Heart left ventricle (tissue), 16 donors: Measurements from ENCODE around the gene UMODL1. TPM values are rescaled to one million over a fixed set of nuclear protein-coding genes. Genes with fewer than 3 reads are reported as not detected.

Experiments
- ATAC-seq, 4 donors: fragments of 200-7000 bp; cut with Tn5 transposase; one replicate each; pipeline ENCODE4 v1.9.1; 2020 to 2022; ENCODE audit warnings: moderate library complexity in 4 of 4, mild to moderate bottlenecking in 3 of 4, moderate number of reproducible peaks in 1 of 4
- DNase-seq, 5 donors: peaks; one replicate each; pipeline ENCODE4 v3.0.0-alpha.2; 2020
- H3K27ac ChIP-seq, 12 donors: fragments of 200-600 bp; sonication (generic) in 4 of 12; one replicate each; pipeline versions ENCODE4 v1.5.0 to v1.8.0; 2016 to 2022; ENCODE audit warnings: mild to moderate bottlenecking in 2 of 12
- H3K27me3 ChIP-seq, 9 donors: fragments of 200-600 bp; sonication (generic) in 2 of 9; one replicate each; pipeline versions ENCODE4 v1.5.1 to v1.8.0; 2016 to 2022; ENCODE audit warnings: mild to moderate bottlenecking in 3 of 9
- H3K36me3 ChIP-seq, 9 donors: fragments of 200-600 bp; sonication (generic) in 2 of 9; one replicate each; pipeline versions ENCODE4 v1.5.0 to v1.8.0; 2018 to 2022; ENCODE audit warnings: mild to moderate bottlenecking in 2 of 9
- H3K4me1 ChIP-seq, 12 donors: fragments of 200-600 bp; sonication (generic) in 4 of 12; one replicate each; pipeline versions ENCODE4 v1.5.0 to v1.8.0; 2016 to 2022; ENCODE audit warnings: mild to moderate bottlenecking in 3 of 12
- H3K4me3 ChIP-seq, 12 donors: fragments of 200-600 bp; sonication (generic) in 4 of 12; one replicate each; pipeline versions ENCODE4 v1.5.0 to v1.8.0; 2017 to 2022; ENCODE audit warnings: mild to moderate bottlenecking in 9 of 12, moderate library complexity in 4 of 12
- H3K9me3 ChIP-seq, 12 donors: fragments of 200-600 bp; sonication (generic) in 4 of 12; one replicate each; pipeline versions ENCODE4 v1.5.0 to v1.8.0; 2016 to 2022; ENCODE audit warnings: mild to moderate bottlenecking in 1 of 12
- POLR2A ChIP-seq, 2 donors: fragments of 450-650 bp; IDR thresholded peaks; one replicate each; pipeline ENCODE4 v1.6.1; 2017; ENCODE audit warnings: antibody characterized with exemption in 2 of 2, mild to moderate bottlenecking in 2 of 2, moderate library complexity in 2 of 2
- WGBS, 4 donors: extraction: QIAGEN DNeasy Blood & Tissue Kit in 2 of 4; methylation state at CpG; one replicate each; pipeline versions ENCODE4 v1.1.5 to v1.1.7; 2013 to 2018; 5-methylcytosine and 5-hydroxymethylcytosine counted together
- intact Hi-C, 10 donors: fragments of 100-400 bp; cut with DNase I; formaldehyde crosslinking; loops; one replicate each; pipeline versions ENCODE4 v1.11.1 to v1.14.2; 2022
- polyA plus RNA-seq, 2 donors: library from polyadenylated mRNA; stranded (reverse); fragments of 200-250 nt; gene quantifications; one replicate each; pipeline ENCODE4 v1.2.3, GENCODE V29; 2013
- total RNA-seq, 9 donors: library from RNA; depleted of rRNA in 2 of 9; stranded (reverse); fragments of >200 nt in 2 of 9; fragmentation: NEBNext Ultra II Directional in 3 of 9; extraction: Animal tissue kit (Norgen Biotek cat#: 25700) in 3 of 9; gene quantifications; one replicate each; pipeline versions ENCODE4 v1.1.0 to v1.2.4, GENCODE V29; 2016 to 2023
- TF ChIP-seq, protein P1 (sequence below), 12 donors: fragments of 200-600 bp; sonication (generic) in 4 of 12; IDR thresholded peaks; one replicate each; pipeline versions ENCODE4 v1.5.0 to v1.8.0; 2018 to 2022; ENCODE audit warnings: antibody characterized with exemption in 12 of 12, mild to moderate bottlenecking in 5 of 12
- donor health status: ischemic (EF 13 %, LVEDD 7.1; RV severe dilation, severe dysfunction).
- donor health status: healthy with polysubstance abuse.
- donor health status: DM: no; HTN: yes; CAD: no.
- donor health status: DM: no; HTN: no; CAD: no.
- donor health status: ischemic (EF 25% LVEDD 6.9; RV normal size, moderate dysfunction).
- donor health status: ischemic (EF 25% LVEDD 5.7; RV mildly dilated, moderate dysfunction).
- donor health status: healthy.
- donor health status: DM: yes; HTN: yes; CAD: no.
- donor health status: ischemic (EF 35%, LVEDD 5.7; RV mildly dilated, moderate dysfunction).
- donor health status: nonischemic (EF 11% LVEDD 7.7; RV severe dilation, severe dysfunction).
- donor health status: DM: yes; HTN: yes; CAD: no.
- donor health status: PGD.
- donor health status: ischemic (EF 29% LVEDD 5.4; RV normal size, mild dysfunction).
- donor health status: nonischemic (EF 23%, LVEDD 6.1; RV moderate dilation, normal function).

The UMODL1 gene
- total and polyA plus RNA-seq, 11 donors: 0.07 to 0.19 TPM; not detected in 9

DNA sequence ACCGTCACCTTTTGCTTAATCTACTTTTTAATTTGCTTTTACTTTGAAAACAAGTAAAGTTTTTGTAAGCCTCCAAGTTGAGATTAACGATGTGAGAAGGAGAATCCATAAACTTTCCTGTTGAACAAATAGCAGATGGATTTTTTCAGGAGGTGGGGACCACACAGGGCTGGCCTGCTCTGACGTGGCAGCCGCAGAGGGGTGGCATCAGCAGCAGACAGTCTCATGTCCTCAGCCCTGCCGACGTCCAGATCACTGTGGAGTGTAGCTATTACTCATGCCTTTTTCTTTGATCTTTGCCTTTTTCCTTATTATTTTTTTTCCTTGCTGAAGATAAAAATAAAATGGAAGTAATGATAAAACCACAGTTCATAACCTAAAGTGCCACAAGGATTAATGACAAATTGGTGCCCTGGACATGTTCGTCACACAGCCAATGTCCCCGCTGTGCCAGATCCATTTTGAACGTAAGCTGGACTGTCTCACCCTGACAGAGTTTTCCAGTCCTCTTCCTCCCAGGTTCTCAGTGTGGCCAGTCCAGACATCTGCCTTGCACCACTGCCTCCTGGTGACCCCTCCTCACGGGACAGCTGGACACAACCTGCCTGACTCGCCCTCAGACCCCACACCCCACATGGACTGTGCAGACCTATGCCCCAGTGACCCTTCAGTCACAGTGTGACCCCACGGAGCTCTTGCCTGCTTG lies 45.6 kb upstream of the UMODL1 start:
- no peaks in the 10 kb centered on the region for H3K36me3 ChIP-seq
- H3K9me3 ChIP-seq: peaks cover 0 to 4% (median 0%) of the 10 kb centered on the region in 12 donors
- DNase-seq (no peak), ATAC-seq (no peak)
- intact Hi-C loops: no loop called here
- TF ChIP-seq POLR2A (IDR thresholded peaks at IDR 0.05): no peak
- TF ChIP-seq, protein P1, sequence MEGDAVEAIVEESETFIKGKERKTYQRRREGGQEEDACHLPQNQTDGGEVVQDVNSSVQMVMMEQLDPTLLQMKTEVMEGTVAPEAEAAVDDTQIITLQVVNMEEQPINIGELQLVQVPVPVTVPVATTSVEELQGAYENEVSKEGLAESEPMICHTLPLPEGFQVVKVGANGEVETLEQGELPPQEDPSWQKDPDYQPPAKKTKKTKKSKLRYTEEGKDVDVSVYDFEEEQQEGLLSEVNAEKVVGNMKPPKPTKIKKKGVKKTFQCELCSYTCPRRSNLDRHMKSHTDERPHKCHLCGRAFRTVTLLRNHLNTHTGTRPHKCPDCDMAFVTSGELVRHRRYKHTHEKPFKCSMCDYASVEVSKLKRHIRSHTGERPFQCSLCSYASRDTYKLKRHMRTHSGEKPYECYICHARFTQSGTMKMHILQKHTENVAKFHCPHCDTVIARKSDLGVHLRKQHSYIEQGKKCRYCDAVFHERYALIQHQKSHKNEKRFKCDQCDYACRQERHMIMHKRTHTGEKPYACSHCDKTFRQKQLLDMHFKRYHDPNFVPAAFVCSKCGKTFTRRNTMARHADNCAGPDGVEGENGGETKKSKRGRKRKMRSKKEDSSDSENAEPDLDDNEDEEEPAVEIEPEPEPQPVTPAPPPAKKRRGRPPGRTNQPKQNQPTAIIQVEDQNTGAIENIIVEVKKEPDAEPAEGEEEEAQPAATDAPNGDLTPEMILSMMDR (IDR thresholded peaks at IDR 0.05): no peak
- H3K27me3 ChIP-seq: peaks cover 0 to 17% (median 0%) of the 10 kb centered on the region in 9 donors
- peaks cover 0 to 18% (median 0%) of the 10 kb centered on the region in 12 donors for H3K4me1 ChIP-seq
- 78 to 82% (median 80%) methylated on average over 12 of the region's 12 CpGs for WGBS, 4 donors
- H3K4me3 ChIP-seq: no peak overlapping the region
- H3K27ac ChIP-seq: no peak overlapping the region

DNA sequence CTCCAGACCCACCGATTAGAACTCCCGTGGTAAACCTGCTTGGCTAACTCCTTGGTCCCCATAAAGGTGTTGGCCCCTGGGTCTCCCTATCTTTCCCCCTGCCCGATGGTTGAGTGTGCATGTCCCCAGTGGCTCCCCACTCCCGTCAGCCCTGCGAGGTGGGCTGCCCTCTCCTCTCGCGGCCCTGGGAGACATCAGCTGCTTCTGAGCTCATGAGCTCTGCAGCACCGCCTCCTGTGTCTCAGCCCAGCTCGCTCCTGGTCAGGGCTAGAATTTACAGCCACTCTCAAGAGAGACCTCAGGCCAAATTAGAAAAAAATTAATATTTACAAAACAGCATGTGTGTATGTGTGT lies 45.1 kb upstream of the UMODL1 start:
- peaks cover 0 to 18% (median 0%) of the 10 kb centered on the region in 12 donors for H3K4me1 ChIP-seq
- 80 to 88% (median 82%) methylated on average over 8 to 9 of the region's 9 CpGs for WGBS, 4 donors
- no peak overlapping the region for H3K27ac ChIP-seq
- peaks cover 0 to 12% (median 0%) of the 10 kb centered on the region in 9 donors for H3K27me3 ChIP-seq
- no peak overlapping the region for H3K4me3 ChIP-seq
- DNase-seq: no peak
- ATAC-seq: no peak
- intact Hi-C loops: no loop called here
- peaks cover 0 to 4% (median 0%) of the 10 kb centered on the region in 12 donors for H3K9me3 ChIP-seq
- no peak for TF ChIP-seq POLR2A (IDR thresholded peaks at IDR 0.05)
- TF ChIP-seq, protein P1 (IDR thresholded peaks at IDR 0.05): no peak
- no peaks in the 10 kb centered on the region for H3K36me3 ChIP-seq

DNA sequence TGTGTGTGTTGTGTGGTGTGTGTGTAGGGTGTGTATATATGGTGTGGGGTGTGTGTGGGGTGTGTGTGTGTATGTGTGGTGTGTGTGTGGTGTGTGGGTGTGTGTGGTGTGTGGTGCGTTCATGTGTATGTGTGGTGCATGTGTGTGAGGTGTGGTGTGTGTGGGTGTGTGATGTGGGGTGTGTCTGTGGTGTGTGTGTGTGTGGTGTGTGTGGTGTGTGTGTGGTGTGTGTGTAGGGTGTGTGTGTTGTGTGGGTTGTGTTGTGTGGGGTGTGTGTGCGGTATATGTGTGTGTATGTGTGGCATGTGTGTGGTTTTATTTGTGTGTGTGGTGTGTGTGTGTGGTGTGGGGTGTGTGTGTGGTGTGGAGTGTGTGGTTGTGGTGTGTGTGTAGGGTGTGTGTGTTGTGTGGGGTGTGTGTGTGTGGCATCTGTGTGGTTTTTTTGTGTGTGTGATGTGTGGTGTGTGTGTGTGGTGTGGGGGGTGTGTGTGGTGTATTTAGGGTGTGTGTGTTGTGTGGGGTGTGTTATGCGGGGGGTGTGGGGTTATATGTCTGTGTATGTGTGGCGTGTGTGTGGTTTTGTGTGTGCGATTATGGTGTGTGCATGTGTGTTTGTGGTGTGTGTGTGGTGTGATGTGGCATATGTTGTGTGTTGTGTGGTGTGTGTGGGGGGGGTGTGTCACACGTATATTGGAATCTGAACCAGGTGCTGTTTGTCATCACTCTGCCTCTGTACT lies 43.9 kb upstream of the UMODL1 start:
- WGBS, 4 donors: 88 to 90% (median 90%) methylated on average over 6 of the region's 6 CpGs
- TF ChIP-seq POLR2A (IDR thresholded peaks at IDR 0.05): no peak
- TF ChIP-seq, protein P1 (IDR thresholded peaks at IDR 0.05): no peak
- Histone ChIP-seq H3K27ac (peak overlapping the region in 1 of 12 donors; percentile 49), H3K27me3 (peaks cover 0 to 3% (median 0%) of the 10 kb centered on the region in 9 donors), H3K9me3 (peaks cover 0 to 4% (median 0%) of the 10 kb centered on the region in 12 donors), H3K4me3 (no peak overlapping the region), H3K4me1 (peaks cover 0 to 18% (median 0%) of the 10 kb centered on the region in 12 donors), H3K36me3 (no peaks in the 10 kb centered on the region)
- ATAC-seq (no peak), DNase-seq (no peak)
- intact Hi-C loops: no loop called here
